Measurements from ENCODE around the gene AGBL1.

The AGBL1 gene

DNA sequence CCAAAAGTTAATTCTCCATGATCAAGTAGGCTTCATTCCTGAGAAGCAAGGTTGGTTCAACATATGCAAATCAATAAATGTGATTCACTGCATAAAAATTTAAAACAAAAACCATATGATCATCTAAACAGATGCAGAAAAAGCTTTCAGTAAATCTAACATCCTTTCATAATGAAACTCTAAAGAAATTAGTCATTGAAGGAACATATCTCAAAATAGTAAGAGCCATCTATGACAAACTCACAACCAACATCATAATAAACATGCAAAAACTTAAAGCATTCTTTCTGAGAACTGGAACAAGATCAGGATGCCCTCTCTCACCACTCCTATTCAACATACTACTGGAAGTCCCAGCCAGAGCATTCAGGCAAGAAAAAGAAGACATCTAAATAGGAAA is 254.1 kb downstream of the AGBL1 start:
- TF ChIP-seq, protein P1, sequence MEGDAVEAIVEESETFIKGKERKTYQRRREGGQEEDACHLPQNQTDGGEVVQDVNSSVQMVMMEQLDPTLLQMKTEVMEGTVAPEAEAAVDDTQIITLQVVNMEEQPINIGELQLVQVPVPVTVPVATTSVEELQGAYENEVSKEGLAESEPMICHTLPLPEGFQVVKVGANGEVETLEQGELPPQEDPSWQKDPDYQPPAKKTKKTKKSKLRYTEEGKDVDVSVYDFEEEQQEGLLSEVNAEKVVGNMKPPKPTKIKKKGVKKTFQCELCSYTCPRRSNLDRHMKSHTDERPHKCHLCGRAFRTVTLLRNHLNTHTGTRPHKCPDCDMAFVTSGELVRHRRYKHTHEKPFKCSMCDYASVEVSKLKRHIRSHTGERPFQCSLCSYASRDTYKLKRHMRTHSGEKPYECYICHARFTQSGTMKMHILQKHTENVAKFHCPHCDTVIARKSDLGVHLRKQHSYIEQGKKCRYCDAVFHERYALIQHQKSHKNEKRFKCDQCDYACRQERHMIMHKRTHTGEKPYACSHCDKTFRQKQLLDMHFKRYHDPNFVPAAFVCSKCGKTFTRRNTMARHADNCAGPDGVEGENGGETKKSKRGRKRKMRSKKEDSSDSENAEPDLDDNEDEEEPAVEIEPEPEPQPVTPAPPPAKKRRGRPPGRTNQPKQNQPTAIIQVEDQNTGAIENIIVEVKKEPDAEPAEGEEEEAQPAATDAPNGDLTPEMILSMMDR (IDR thresholded peaks at IDR 0.05; ENCODE audit: borderline replicate concordance, insufficient read depth, low read depth, low read length) = no peak
- no peak overlapping the region for H3K4me3 ChIP-seq (ENCODE audit: low read depth, low read length)

DNA sequence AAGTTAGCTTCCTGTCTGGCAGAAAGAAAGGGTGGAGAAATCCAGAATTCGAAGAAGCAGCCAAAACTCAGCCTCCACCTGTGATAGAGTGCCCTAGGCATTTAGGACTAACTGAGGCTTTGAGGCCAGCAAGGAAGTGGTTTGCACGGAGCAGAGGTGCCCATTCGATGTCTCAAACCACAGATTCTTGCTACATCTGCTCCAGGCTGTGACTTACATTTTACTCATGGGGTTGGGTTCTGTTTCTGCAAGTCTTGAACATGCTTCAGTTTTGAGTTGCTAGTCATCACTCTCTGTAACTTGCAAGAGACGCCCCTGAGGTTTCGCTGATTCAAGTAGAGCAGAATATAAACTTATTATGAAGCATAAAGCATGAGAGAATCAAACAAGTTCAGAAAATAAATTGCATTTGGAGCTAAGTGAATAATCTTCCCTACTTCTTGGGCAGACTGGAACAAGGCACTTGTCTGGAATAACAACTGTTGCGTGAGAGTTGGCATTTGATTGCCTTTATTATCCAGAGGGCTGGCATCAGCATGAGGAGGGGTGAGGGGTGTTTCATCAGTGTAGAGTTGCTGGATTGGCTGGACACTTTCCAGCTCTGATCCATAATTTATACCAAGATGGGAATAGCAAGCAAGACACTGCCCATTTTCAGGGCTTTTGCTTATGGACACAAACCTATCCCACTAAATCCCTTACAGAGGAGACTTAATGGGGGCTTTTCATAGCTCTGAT is 256.5 kb downstream of the AGBL1 start:
- TF ChIP-seq, protein P1 (IDR thresholded peaks at IDR 0.05; ENCODE audit: borderline replicate concordance, insufficient read depth, low read depth, low read length) = no peak
- no peak overlapping the region for H3K4me3 ChIP-seq (ENCODE audit: low read depth, low read length)

DNA sequence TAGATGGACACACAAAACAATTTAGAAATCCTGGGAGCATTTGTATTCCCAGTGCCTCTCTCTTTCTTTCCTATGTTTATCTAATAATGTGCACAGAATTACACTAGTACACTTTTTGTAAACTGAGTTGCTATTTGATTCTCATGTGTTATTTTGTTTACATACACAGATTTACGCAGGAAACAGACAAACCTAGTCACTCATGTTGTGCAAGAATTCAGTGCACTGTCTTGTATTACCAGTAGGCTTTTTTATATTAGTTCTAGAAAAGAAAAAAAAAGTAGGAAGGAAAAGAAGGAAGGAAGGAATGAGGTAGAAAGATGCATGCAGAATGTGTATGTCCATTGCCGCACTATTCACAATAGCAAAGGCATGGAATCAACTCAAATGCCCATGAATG is 257.4 kb downstream of the AGBL1 start:
- no peak overlapping the region for H3K4me3 ChIP-seq (ENCODE audit: low read depth, low read length)
- TF ChIP-seq, protein P1 (IDR thresholded peaks at IDR 0.05; ENCODE audit: borderline replicate concordance, insufficient read depth, low read depth, low read length) = no peak

DNA sequence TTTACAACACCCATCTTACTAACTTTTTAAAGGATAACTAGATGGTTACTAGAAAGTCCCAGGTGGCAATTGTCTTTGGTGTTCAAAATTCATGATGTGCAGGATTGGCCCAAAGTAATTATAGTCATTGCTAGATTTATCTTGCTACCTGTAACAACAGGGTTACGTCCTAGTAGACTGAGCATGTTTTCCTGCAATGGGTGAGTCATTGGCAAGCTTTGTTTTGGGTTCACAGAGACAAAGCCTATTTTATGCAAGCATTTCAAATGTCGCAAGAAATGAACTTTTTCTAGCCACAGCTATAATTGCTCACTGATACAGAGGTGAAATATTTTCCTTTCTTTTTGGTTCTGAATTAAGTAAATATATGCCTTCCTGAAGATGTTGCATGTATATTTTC is 267.6 kb downstream of the AGBL1 start:
- TF ChIP-seq, protein P1 (IDR thresholded peaks at IDR 0.05; ENCODE audit: borderline replicate concordance, insufficient read depth, low read depth, low read length) = no peak
- H3K4me3 ChIP-seq (ENCODE audit: low read depth, low read length) = no peak overlapping the region

DNA sequence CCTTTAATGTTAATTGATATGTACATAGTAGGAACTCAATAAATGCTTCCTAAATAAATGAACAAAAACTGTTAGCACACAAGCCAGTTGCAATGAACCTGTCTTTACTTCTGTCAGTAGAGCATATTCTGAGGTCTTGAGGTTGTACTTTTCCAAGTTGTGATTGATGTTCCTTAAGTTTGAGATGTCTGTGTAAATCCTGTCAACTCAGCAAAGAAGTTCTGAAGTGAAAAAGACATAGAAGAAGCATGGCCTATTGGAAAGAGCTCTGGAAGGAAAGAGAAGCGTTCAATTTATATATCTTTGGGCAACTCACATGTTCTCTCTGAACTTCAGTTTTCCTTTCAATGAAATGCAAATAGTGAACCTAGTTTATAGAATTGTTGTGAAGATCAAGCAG is 269.9 kb downstream of the AGBL1 start:
- H3K4me3 ChIP-seq (ENCODE audit: low read depth, low read length) = no peak overlapping the region
- TF ChIP-seq, protein P1 (IDR thresholded peaks at IDR 0.05; ENCODE audit: borderline replicate concordance, insufficient read depth, low read depth, low read length) = no peak

DNA sequence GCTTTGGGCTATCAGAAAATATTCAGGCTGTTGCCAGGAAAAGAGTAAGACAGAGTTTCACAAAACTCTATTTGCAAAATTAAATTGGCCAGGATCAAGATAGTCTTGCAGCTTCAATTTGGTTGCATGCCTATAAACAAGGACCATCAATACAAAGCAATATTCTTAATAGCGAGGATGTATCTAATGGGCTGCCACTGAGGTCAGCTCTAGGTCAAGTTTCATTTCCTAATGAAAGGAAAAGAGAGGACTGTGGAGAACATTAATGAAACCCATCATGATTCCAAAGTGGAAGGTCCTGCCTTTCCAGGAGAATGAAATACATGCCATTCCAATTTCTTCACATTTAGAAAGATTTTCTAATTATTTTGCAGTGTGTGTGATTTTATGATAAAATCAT is 273.5 kb downstream of the AGBL1 start:
- TF ChIP-seq, protein P1 (IDR thresholded peaks at IDR 0.05; ENCODE audit: borderline replicate concordance, insufficient read depth, low read depth, low read length) = no peak
- no peak overlapping the region for H3K4me3 ChIP-seq (ENCODE audit: low read depth, low read length)

DNA sequence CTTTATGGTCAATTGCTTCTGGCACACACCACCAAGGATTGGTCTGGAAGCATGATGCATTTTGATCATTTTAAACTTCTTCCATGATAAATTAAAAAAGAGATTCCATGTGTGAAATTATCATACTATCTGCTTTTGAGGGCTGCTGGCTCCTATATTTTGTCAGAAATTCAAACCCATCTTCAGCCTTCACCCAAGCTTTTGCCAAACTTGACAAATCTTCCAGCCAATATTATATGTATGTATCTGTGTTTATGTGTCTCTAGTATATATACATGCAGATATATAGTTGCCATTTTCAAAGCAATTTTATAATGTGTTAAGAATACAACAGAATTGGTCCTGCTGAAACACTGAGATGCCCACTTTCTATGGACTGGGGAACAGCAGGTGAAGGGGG is 275.7 kb downstream of the AGBL1 start:
- TF ChIP-seq, protein P1 (IDR thresholded peaks at IDR 0.05; ENCODE audit: borderline replicate concordance, insufficient read depth, low read depth, low read length) = no peak

More for the DNA sequence above, 275.7 kb downstream of the AGBL1 start:
- H3K4me3 ChIP-seq (ENCODE audit: low read depth, low read length) = no peak overlapping the region

Data from GM12875 (cell line).